HEK293 (cell line): Measurements from ENCODE around the gene SMIM27.

Source experiments
- CTCF ChIA-PET: fragments of 350-600 bp; formaldehyde crosslinking; extraction: SDS; loops from one replicate; lab custom pipeline; 2021; ENCODE audit warnings: antibody characterized with exemption; lab: Yijun Ruan, JAX
- POLR2A ChIA-PET: fragments of 300-600 bp; formaldehyde crosslinking; extraction: SDS; loops from one replicate; lab custom pipeline; 2020; ENCODE audit warnings: antibody characterized with exemption, inconsistent platforms; lab: Yijun Ruan, JAX
- H3K27ac ChIP-seq: fragments of 200-500 bp; sonication (Bioruptor generic); 2 replicates; pipeline ENCODE4 v1.5.1; 2014; ENCODE audit warnings: low read depth, low read length, control low read depth, inconsistent platforms; ENCODE audit errors: extremely low read depth
- H3K36me3 ChIP-seq, 2 experiments: fragments of 200-500 bp in 1 of 2; sonication (Bioruptor generic) in 1 of 2; 1 replicate in 1 of 2; 2 replicates in 1 of 2; pipeline ENCODE4 v1.5.1; 2014 to 2017; ENCODE audit warnings: inconsistent platforms in 2 of 2, low read length in 2 of 2; ENCODE audit not compliant: control insufficient read depth in 2 of 2, insufficient read depth in 1 of 2
- H3K4me1 ChIP-seq: fragments of 200-500 bp; sonication (Bioruptor generic); 2 replicates; pipeline ENCODE4 v1.5.1; 2014; ENCODE audit warnings: mild to moderate bottlenecking, low read length, inconsistent platforms; ENCODE audit not compliant: control insufficient read depth, insufficient read depth
- H3K4me3 ChIP-seq: 2 replicates; pipeline ENCODE4 v1.5.1; 2011; ENCODE audit warnings: low read depth, mild to moderate bottlenecking, control low read depth, low read length, moderate library complexity
- H3K9me3 ChIP-seq: fragments of 200-500 bp; sonication (Bioruptor generic); 2 replicates; pipeline ENCODE4 v1.5.1; 2014; ENCODE audit warnings: low read depth, low read length, inconsistent platforms; ENCODE audit not compliant: control insufficient read depth, insufficient read depth
- GLIS1 ChIP-seq: fragments of 450-650 bp; formaldehyde crosslinking; IDR thresholded peaks from 2 replicates; pipeline ENCODE4 v1.5.1; 2016; ENCODE audit warnings: missing biosample characterization, missing genetic modification characterization
- IKZF3 ChIP-seq: fragments of 450-650 bp; IDR thresholded peaks from 2 replicates; pipeline ENCODE4 v1.5.0; 2018; ENCODE audit warnings: missing biosample characterization, mild to moderate bottlenecking, missing genetic modification characterization, moderate library complexity
- OSR2 ChIP-seq: fragments of 450-650 bp; formaldehyde crosslinking; IDR thresholded peaks from 2 replicates; pipeline ENCODE4 v1.5.1; 2016; ENCODE audit warnings: missing biosample characterization, missing genetic modification characterization
- PBX3 ChIP-seq: sonication (generic); formaldehyde crosslinking; IDR thresholded peaks from 2 replicates; pipeline ENCODE4 v1.8.1; 2022; ENCODE audit warnings: mild to moderate bottlenecking, moderate library complexity, missing genetic modification reagents
- RBAK ChIP-seq: fragments of 450-650 bp; formaldehyde crosslinking; IDR thresholded peaks from 2 replicates; pipeline ENCODE4 v1.5.1; 2016; ENCODE audit warnings: missing biosample characterization, missing genetic modification characterization
- SP2 ChIP-seq: fragments of 450-650 bp; formaldehyde crosslinking; IDR thresholded peaks from 2 replicates; pipeline ENCODE4 v1.5.1; 2016; ENCODE audit warnings: missing biosample characterization, missing genetic modification characterization
- SP7 ChIP-seq: fragments of 450-650 bp; formaldehyde crosslinking; IDR thresholded peaks from 2 replicates; pipeline ENCODE4 v1.5.1; 2016; ENCODE audit warnings: missing biosample characterization, missing genetic modification characterization
- TRIM28 ChIP-seq: IDR thresholded peaks from 2 replicates; pipeline ENCODE4 v1.6.1; 2011; ENCODE audit warnings: low read length, control low read depth, borderline replicate concordance
- TSHZ1 ChIP-seq: fragments of 450-650 bp; formaldehyde crosslinking; IDR thresholded peaks from 2 replicates; pipeline ENCODE4 v1.5.1; 2016; ENCODE audit warnings: missing biosample characterization, missing genetic modification characterization, borderline replicate concordance
- YY2 ChIP-seq: fragments of 450-650 bp; formaldehyde crosslinking; IDR thresholded peaks from 2 replicates; pipeline ENCODE4 v1.5.1; 2016; ENCODE audit warnings: missing biosample characterization, missing genetic modification characterization
- ZBTB1 ChIP-seq: fragments of 450-650 bp; formaldehyde crosslinking; IDR thresholded peaks from 2 replicates; pipeline ENCODE4 v1.5.1; 2016; ENCODE audit warnings: missing biosample characterization, missing genetic modification characterization
- ZBTB11 ChIP-seq: fragments of 450-650 bp; formaldehyde crosslinking; conservative IDR thresholded peaks from 2 replicates; pipeline ENCODE4 v1.5.1; 2016; ENCODE audit warnings: low read depth, missing biosample characterization, missing genetic modification characterization
- ZBTB17 ChIP-seq: fragments of 450-650 bp; formaldehyde crosslinking; IDR thresholded peaks from 2 replicates; pipeline ENCODE4 v1.5.1; 2016; ENCODE audit warnings: missing biosample characterization, missing genetic modification characterization
- ZBTB44 ChIP-seq: fragments of 450-650 bp; IDR thresholded peaks from 2 replicates; pipeline ENCODE4 v1.5.1; 2018; ENCODE audit warnings: missing biosample characterization, mild to moderate bottlenecking, missing genetic modification characterization
- ZFP3 ChIP-seq: fragments of 450-650 bp; formaldehyde crosslinking; IDR thresholded peaks from 2 replicates; pipeline ENCODE4 v1.5.1; 2016; ENCODE audit warnings: low read depth, missing biosample characterization, missing genetic modification characterization
- ZFP69B ChIP-seq: fragments of 450-650 bp; formaldehyde crosslinking; IDR thresholded peaks from 2 replicates; pipeline ENCODE4 v1.5.1; 2016; ENCODE audit warnings: missing biosample characterization, missing genetic modification characterization
- ZNF23 ChIP-seq: fragments of 450-650 bp; formaldehyde crosslinking; IDR thresholded peaks from 2 replicates; pipeline ENCODE4 v1.5.1; 2016; ENCODE audit warnings: missing biosample characterization, missing genetic modification characterization, borderline replicate concordance
- ZNF311 ChIP-seq: fragments of 450-650 bp; formaldehyde crosslinking; IDR thresholded peaks from 2 replicates; pipeline ENCODE4 v1.5.1; 2017; ENCODE audit warnings: missing biosample characterization, missing genetic modification characterization, borderline replicate concordance
- ZNF350 ChIP-seq: fragments of 450-650 bp; formaldehyde crosslinking; IDR thresholded peaks from 2 replicates; pipeline ENCODE4 v1.5.0; 2017; ENCODE audit warnings: missing biosample characterization, mild to moderate bottlenecking, missing genetic modification characterization
- ZNF366 ChIP-seq: fragments of 450-650 bp; formaldehyde crosslinking; conservative IDR thresholded peaks from 2 replicates; pipeline ENCODE4 v1.5.1; 2016; ENCODE audit warnings: missing biosample characterization, missing genetic modification characterization
- ZNF426 ChIP-seq: fragments of 450-650 bp; formaldehyde crosslinking; IDR thresholded peaks from 2 replicates; pipeline ENCODE4 v1.5.1; 2017; ENCODE audit warnings: missing biosample characterization, missing genetic modification characterization, mild to moderate bottlenecking, inconsistent platforms, moderate library complexity
- ZNF571 ChIP-seq: fragments of 450-650 bp; formaldehyde crosslinking; IDR thresholded peaks from 2 replicates; pipeline ENCODE4 v1.5.0; 2017; ENCODE audit warnings: missing biosample characterization, missing genetic modification characterization
- ZNF585B ChIP-seq: fragments of 450-650 bp; formaldehyde crosslinking; IDR thresholded peaks from 2 replicates; pipeline ENCODE4 v1.5.1; 2016; ENCODE audit warnings: missing biosample characterization, missing genetic modification characterization
- ZNF626 ChIP-seq: fragments of 450-650 bp; sonication (Bioruptor Pico); formaldehyde crosslinking; IDR thresholded peaks from 2 replicates; pipeline ENCODE4 v1.5.1; 2018; ENCODE audit warnings: missing biosample characterization, missing genetic modification characterization, inconsistent platforms
- ZNF629 ChIP-seq: fragments of 450-650 bp; formaldehyde crosslinking; IDR thresholded peaks from 2 replicates; pipeline ENCODE4 v1.5.1; 2017; ENCODE audit warnings: missing biosample characterization, missing genetic modification characterization
- ZNF701 ChIP-seq: fragments of 450-650 bp; formaldehyde crosslinking; IDR thresholded peaks from 2 replicates; pipeline ENCODE4 v1.5.1; 2016; ENCODE audit warnings: missing biosample characterization, missing genetic modification characterization
- ZNF776 ChIP-seq: fragments of 450-650 bp; formaldehyde crosslinking; IDR thresholded peaks from 2 replicates; pipeline ENCODE4 v1.5.0; 2017; ENCODE audit warnings: missing biosample characterization, missing genetic modification characterization, borderline replicate concordance

SMIM27 gene

GRCh38 chr9:32533816-32534215 is 18.3 kb upstream of the SMIM27 start:
- POLR2A ChIA-PET, result no interaction called here
- Histone ChIP-seq H3K4me3 (no peak overlapping the region), H3K4me1 (no peaks in the 10 kb centered on the region), H3K27ac (no peak overlapping the region), H3K36me3 (peaks cover 0 to 6% of the 10 kb centered on the region in 2 experiments; a peak in 2 of 3 replicates), H3K9me3 (no peaks in the 10 kb centered on the region)
- CTCF ChIA-PET, result interaction anchor here (1.3 to 2.8 kb wide), 2 partner anchors 47 to 155 kb away, joined by 4 to 8 read pairs; no protein-coding TSS in a partner anchor
- TF ChIP-seq OSR2 (tag by site-specific recombination), result no peak
- TF ChIP-seq GLIS1 (tag by site-specific recombination), result no peak
- TF ChIP-seq PBX3 (CRISPR knock-in tag), result no peak
- TF ChIP-seq ZNF585B (tag by site-specific recombination), result no peak
- no peak for TF ChIP-seq ZBTB44 (tag by site-specific recombination)
- no peak for TF ChIP-seq ZBTB17 (tag by site-specific recombination)
- TF ChIP-seq ZNF350, result no peak
- TF ChIP-seq ZFP3, result no peak
- TF ChIP-seq ZNF311 (tag by site-specific recombination), result no peak
- TF ChIP-seq TRIM28, result no peak
- no peak for TF ChIP-seq SP2
- TF ChIP-seq TSHZ1 (tag by site-specific recombination), result no peak
- no peak for TF ChIP-seq ZNF23 (tag by site-specific recombination)
- TF ChIP-seq ZNF776 (tag by site-specific recombination), result no peak
- TF ChIP-seq RBAK (tag by site-specific recombination), result no peak
- no peak for TF ChIP-seq SP7
- TF ChIP-seq ZNF629 (tag by site-specific recombination), result no peak
- TF ChIP-seq, all 188 proteins: peak for 0

- Histone ChIP-seq H3K9me3 (no peaks in the 10 kb centered on the region), H3K4me3 (no peak overlapping the region), H3K27ac (no peak overlapping the region), H3K36me3 (peaks cover 4 to 52% of the 10 kb centered on the region in 2 experiments; a peak in 2 of 3 replicates), H3K4me1 (no peaks in the 10 kb centered on the region)
- ChIA-PET POLR2A (no interaction called here), CTCF (interaction anchor here (0.9 to 1.5 kb wide), 3 partner anchors 9 to 21 kb away, joined by 3 to 5 read pairs (median 4); partner anchors contain the start of genes SMIM27 and TOPORS)
- no peak for TF ChIP-seq ZNF626
- no peak for TF ChIP-seq YY2 (tag by site-specific recombination)
- no peak for TF ChIP-seq ZNF571
- TF ChIP-seq ZBTB1 (tag by site-specific recombination), result no peak
- TF ChIP-seq ZNF366 (tag by site-specific recombination), result no peak
- TF ChIP-seq ZNF426 (tag by site-specific recombination), result no peak
- TF ChIP-seq IKZF3 (tag by site-specific recombination), result no peak
- TF ChIP-seq ZFP69B (tag by site-specific recombination), result no peak
- no peak for TF ChIP-seq ZNF701
- TF ChIP-seq PBX3 (CRISPR knock-in tag), result no peak
- TF ChIP-seq ZBTB11, result no peak
Measured at GRCh38 chr9:32543047-32543446, 9.1 kb upstream of the SMIM27 start.
